Hepatocyte (in vitro differentiated cells): Measurements from ENCODE around the gene PTDSS2. TPM values are rescaled to one million over a fixed set of nuclear protein-coding genes. Genes with fewer than 3 reads are reported as not detected.
"Not testable (repeated sequence)": the region's sequence is repeated elsewhere in the genome, so short reads cannot be mapped to it uniquely, and the experiment has no call there.

Experiments used
- DNase-seq: peaks from one replicate; pipeline ENCODE4 v3.0.0-alpha.2; 2016; ENCODE audit warnings: low spot score
- H2AFZ ChIP-seq: fragments of 200-600 bp; sonication (generic); 2 replicates; pipeline ENCODE4 v1.6.0; 2016; ENCODE audit warnings: antibody characterized with exemption, mild to moderate bottlenecking
- H3K27ac ChIP-seq: fragments of 200-600 bp; sonication (generic); 2 replicates; pipeline ENCODE4 v1.5.1; 2016; ENCODE audit warnings: mild to moderate bottlenecking
- H3K27me3 ChIP-seq: fragments of 200-600 bp; sonication (generic); 2 replicates; pipeline ENCODE4 v1.6.1; 2016
- H3K36me3 ChIP-seq: fragments of 200-600 bp; sonication (generic); replicated peaks from 2 replicates; pipeline ENCODE4 v1.5.1; 2016; ENCODE audit warnings: low read depth; ENCODE audit not compliant: insufficient read depth
- H3K4me1 ChIP-seq: fragments of 200-600 bp; sonication (generic); 2 replicates; pipeline ENCODE4 v1.5.1; 2016; ENCODE audit warnings: mild to moderate bottlenecking, moderate library complexity; ENCODE audit not compliant: insufficient read depth
- H3K4me2 ChIP-seq: fragments of 200-600 bp; sonication (generic); 2 replicates; pipeline ENCODE4 v1.6.0; 2016
- H3K4me3 ChIP-seq: fragments of 200-600 bp; sonication (generic); 2 replicates; pipeline ENCODE4 v1.5.1; 2016; ENCODE audit warnings: mild to moderate bottlenecking
- H3K79me2 ChIP-seq: fragments of 200-600 bp; sonication (generic); 2 replicates; pipeline ENCODE4 v1.6.0; 2017; ENCODE audit warnings: mild to moderate bottlenecking
- H3K9me2 ChIP-seq: fragments of 200-600 bp; sonication (generic); replicated peaks from 2 replicates; pipeline ENCODE4 v1.6.0; 2017; ENCODE audit warnings: mild to moderate bottlenecking; ENCODE audit not compliant: insufficient read depth
- H3K9me3 ChIP-seq: fragments of 200-600 bp; sonication (generic); 2 replicates; pipeline ENCODE4 v1.5.1; 2016; ENCODE audit warnings: low read depth, mild to moderate bottlenecking
- H4K20me1 ChIP-seq: fragments of 200-600 bp; sonication (generic); 2 replicates; pipeline ENCODE4 v1.6.0; 2016; ENCODE audit warnings: mild to moderate bottlenecking; ENCODE audit not compliant: insufficient read depth, poor library complexity, severe bottlenecking
- CTCF ChIP-seq: fragments of 200-600 bp; sonication (generic); IDR thresholded peaks from 2 replicates; pipeline ENCODE4 v1.5.1; 2016; ENCODE audit warnings: antibody characterized with exemption, mild to moderate bottlenecking; ENCODE audit not compliant: poor library complexity
- EZH2 ChIP-seq: fragments of 200-600 bp; sonication (generic); IDR thresholded peaks from 2 replicates; pipeline ENCODE4 v1.6.1; 2016; ENCODE audit warnings: antibody characterized with exemption, mild to moderate bottlenecking, borderline replicate concordance
- EZH2phosphoT487 ChIP-seq: fragments of 200-600 bp; sonication (generic); IDR thresholded peaks from one replicate; pipeline ENCODE4 v1.6.1; 2018; ENCODE audit warnings: antibody characterized with exemption, mild to moderate bottlenecking, low read depth, moderate library complexity; ENCODE audit not compliant: unreplicated experiment, severe bottlenecking
- WGBS: methylation state at CpG from one replicate; pipeline ENCODE4 v1.1.6; 2016; ENCODE audit warnings: low lambda C conversion rate; ENCODE audit errors: missing lambda C conversion rate; 5-methylcytosine and 5-hydroxymethylcytosine counted together
- polyA plus RNA-seq: library from polyadenylated mRNA; unstranded; fragments of >200 nt; fragmentation: Nextera tagmentation; extraction: Ambion mirVana; gene quantifications from 2 replicates; pipeline ENCODE4 v1.2.1, GENCODE V29; 2016
- total RNA-seq: library from RNA; depleted of rRNA; stranded (reverse); fragments of >200 nt; gene quantifications from 2 replicates; pipeline ENCODE4 v1.2.3, GENCODE V29; 2014

The PTDSS2 gene
- total and polyA plus RNA-seq, 2 experiments from 2014 or later: 31.5 to 50.8 TPM

GRCh38 chr11:408154-409007, 41.7 kb upstream of the PTDSS2 start:
- H3K9me2 ChIP-seq: no peaks in the 10 kb centered on the region
- TF ChIP-seq EZH2phosphoT487 (no peak), CTCF (no peak), EZH2 (no peak)
- no peaks in the 10 kb centered on the region for H3K27me3 ChIP-seq
- no peaks in the 10 kb centered on the region for H3K9me3 ChIP-seq
- no peaks in the 10 kb centered on the region for H3K36me3 ChIP-seq
- DNase-seq: no peak
- H3K4me2 ChIP-seq: no peak overlapping the region
- H3K79me2 ChIP-seq: peaks cover 2% of the 10 kb centered on the region
- H3K4me3 ChIP-seq: no peak overlapping the region
- WGBS: 87% methylated on average over 15 of the region's 15 CpGs
- H3K27ac ChIP-seq: no peak overlapping the region
- H3K4me1 ChIP-seq: peaks cover 11% of the 10 kb centered on the region
- H2AFZ ChIP-seq: no peak overlapping the region
- H4K20me1 ChIP-seq: peaks cover 4% of the 10 kb centered on the region

- H3K36me3 ChIP-seq: no peaks in the 10 kb centered on the region
- H4K20me1 ChIP-seq: peaks cover 6% of the 10 kb centered on the region
- H3K27ac ChIP-seq: no peak overlapping the region
- no peak for DNase-seq
- 94% methylated on average over 7 of the region's 7 CpGs for WGBS
- H3K9me3 ChIP-seq: no peaks in the 10 kb centered on the region
- H3K9me2 ChIP-seq: no peaks in the 10 kb centered on the region
- peaks cover 2% of the 10 kb centered on the region for H3K79me2 ChIP-seq
- no peak overlapping the region for H2AFZ ChIP-seq
- H3K4me1 ChIP-seq: peaks cover 11% of the 10 kb centered on the region
- no peaks in the 10 kb centered on the region for H3K27me3 ChIP-seq
- no peak overlapping the region for H3K4me3 ChIP-seq
- TF ChIP-seq EZH2phosphoT487: no peak
- H3K4me2 ChIP-seq: no peak overlapping the region
Observed at GRCh38 chr11:409008-409599, 41.0 kb upstream of the PTDSS2 start.

GRCh38 chr11:409600-410483, 40.2 kb upstream of the PTDSS2 start:
- H3K79me2 ChIP-seq: peaks cover 7% of the 10 kb centered on the region
- DNase-seq: no peak
- peaks cover 11% of the 10 kb centered on the region for H3K4me1 ChIP-seq
- H3K9me3 ChIP-seq: no peaks in the 10 kb centered on the region
- H3K36me3 ChIP-seq: no peaks in the 10 kb centered on the region
- no peak overlapping the region for H2AFZ ChIP-seq
- 56% methylated on average over 18 of the region's 18 CpGs for WGBS
- H3K4me3 ChIP-seq: no peak overlapping the region
- H4K20me1 ChIP-seq: peaks cover 6% of the 10 kb centered on the region
- no peak overlapping the region for H3K4me2 ChIP-seq
- no peak overlapping the region for H3K27ac ChIP-seq
- H3K9me2 ChIP-seq: no peaks in the 10 kb centered on the region
- H3K27me3 ChIP-seq: no peaks in the 10 kb centered on the region
- no peak for TF ChIP-seq EZH2
- TF ChIP-seq CTCF: no peak
- TF ChIP-seq EZH2phosphoT487: no peak

GRCh38 chr11:410711-411110, 39.4 kb upstream of the PTDSS2 start:
- H3K4me1 ChIP-seq: peaks cover 11% of the 10 kb centered on the region
- not testable (repeated sequence) for H3K27ac ChIP-seq, H3K27me3 ChIP-seq, H3K4me3 ChIP-seq, H4K20me1 ChIP-seq, H3K9me3 ChIP-seq, H2AFZ ChIP-seq, H3K9me2 ChIP-seq, H3K4me2 ChIP-seq, H3K36me3 ChIP-seq, DNase-seq
- no CpG with 5 or more reads among the region's 13 CpGs for WGBS
- H3K79me2 ChIP-seq: peaks cover 12% of the 10 kb centered on the region

GRCh38 chr11:411520-411919, 38.6 kb upstream of the PTDSS2 start:
- H2AFZ ChIP-seq, H3K9me3 ChIP-seq, H3K4me3 ChIP-seq, H3K27me3 ChIP-seq, H4K20me1 ChIP-seq, H3K36me3 ChIP-seq, H3K4me2 ChIP-seq, H3K9me2 ChIP-seq, DNase-seq, H3K27ac ChIP-seq: not testable (repeated sequence)
- peaks cover 11% of the 10 kb centered on the region for H3K4me1 ChIP-seq
- WGBS: 100% methylated on average over 2 of the region's 11 CpGs
- peaks cover 20% of the 10 kb centered on the region for H3K79me2 ChIP-seq
